ENCODE data around the gene SMARCE1.

Gene SMARCE1

GRCh38 chr17:40577611-40578065 lies 70.0 kb downstream of the SMARCE1 start:
- DNase-seq: no peak

DNA sequence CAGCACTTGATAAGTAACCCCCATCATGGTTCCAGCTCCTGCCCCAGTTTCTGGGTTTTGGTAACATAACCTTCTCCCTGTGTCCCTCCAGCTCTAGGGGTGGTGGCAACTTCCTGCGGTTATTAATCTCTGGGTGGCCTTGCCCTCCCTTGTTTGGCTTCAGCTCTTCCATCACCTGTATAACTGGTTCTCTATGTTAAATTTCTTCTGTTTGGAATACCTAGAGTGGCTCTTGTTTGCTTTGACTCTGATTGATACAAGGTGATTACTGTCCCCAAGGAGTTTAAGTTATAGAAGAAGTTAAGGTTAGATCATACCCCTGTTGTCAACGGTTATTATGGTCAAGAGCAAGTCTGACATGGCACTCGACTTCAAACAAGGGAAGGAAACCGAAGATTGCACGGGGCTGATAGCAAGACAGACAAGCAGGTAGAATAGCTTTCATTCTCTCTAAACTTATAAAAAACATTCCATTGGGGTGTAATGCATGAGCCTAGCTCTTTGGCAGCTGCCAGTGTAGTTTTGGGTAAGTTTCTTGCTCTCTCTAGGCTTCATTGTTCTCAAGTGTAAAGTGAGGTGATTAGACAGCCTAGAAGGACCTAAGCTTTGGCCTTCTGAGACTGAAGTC lies 71.4 kb downstream of the SMARCE1 start:
- no peak for DNase-seq

Measured in stimulated activated CD4-positive, alpha-beta T cell treated with anti-CD3 and anti-CD28 coated beads, Interleukin-4, amount 100 ng/mL, for 24 hours (primary cell).